ENCODE results near the gene SYNE2.
"Not testable (repeated sequence)": the region's sequence is repeated elsewhere in the genome, so short reads cannot be mapped to it uniquely, and the experiment has no call there.

The SYNE2 gene

GRCh38 chr14:63863004-63863403 lies 10.2 kb downstream of the SYNE2 start:
- no peak overlapping the region for H3K4me3 ChIP-seq (ENCODE audit: low read depth, low read length)
- DNase-seq (ENCODE audit: low read depth): no peak
- TF ChIP-seq, protein P1, sequence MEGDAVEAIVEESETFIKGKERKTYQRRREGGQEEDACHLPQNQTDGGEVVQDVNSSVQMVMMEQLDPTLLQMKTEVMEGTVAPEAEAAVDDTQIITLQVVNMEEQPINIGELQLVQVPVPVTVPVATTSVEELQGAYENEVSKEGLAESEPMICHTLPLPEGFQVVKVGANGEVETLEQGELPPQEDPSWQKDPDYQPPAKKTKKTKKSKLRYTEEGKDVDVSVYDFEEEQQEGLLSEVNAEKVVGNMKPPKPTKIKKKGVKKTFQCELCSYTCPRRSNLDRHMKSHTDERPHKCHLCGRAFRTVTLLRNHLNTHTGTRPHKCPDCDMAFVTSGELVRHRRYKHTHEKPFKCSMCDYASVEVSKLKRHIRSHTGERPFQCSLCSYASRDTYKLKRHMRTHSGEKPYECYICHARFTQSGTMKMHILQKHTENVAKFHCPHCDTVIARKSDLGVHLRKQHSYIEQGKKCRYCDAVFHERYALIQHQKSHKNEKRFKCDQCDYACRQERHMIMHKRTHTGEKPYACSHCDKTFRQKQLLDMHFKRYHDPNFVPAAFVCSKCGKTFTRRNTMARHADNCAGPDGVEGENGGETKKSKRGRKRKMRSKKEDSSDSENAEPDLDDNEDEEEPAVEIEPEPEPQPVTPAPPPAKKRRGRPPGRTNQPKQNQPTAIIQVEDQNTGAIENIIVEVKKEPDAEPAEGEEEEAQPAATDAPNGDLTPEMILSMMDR (IDR thresholded peaks at IDR 0.05; ENCODE audit: control insufficient read depth, extremely low read depth, insufficient read depth): no peak

GRCh38 chr14:63864775-63865174 lies 12.0 kb downstream of the SYNE2 start:
- peak overlapping the region; percentile 46 for H3K4me3 ChIP-seq (ENCODE audit: low read depth, low read length)
- not testable (repeated sequence) for DNase-seq (ENCODE audit: low read depth)

GRCh38 chr14:63867933-63868921 lies 15.4 kb downstream of the SYNE2 start:
- H3K4me3 ChIP-seq (ENCODE audit: low read depth, low read length): no peak overlapping the region
- TF ChIP-seq, protein P1 (IDR thresholded peaks at IDR 0.05; ENCODE audit: control insufficient read depth, extremely low read depth, insufficient read depth): no peak
- no peak for DNase-seq (ENCODE audit: low read depth)

GRCh38 chr14:63869940-63870752 lies 17.3 kb downstream of the SYNE2 start:
- not testable (repeated sequence) for H3K4me3 ChIP-seq (ENCODE audit: low read depth, low read length); DNase-seq (ENCODE audit: low read depth)

DNA sequence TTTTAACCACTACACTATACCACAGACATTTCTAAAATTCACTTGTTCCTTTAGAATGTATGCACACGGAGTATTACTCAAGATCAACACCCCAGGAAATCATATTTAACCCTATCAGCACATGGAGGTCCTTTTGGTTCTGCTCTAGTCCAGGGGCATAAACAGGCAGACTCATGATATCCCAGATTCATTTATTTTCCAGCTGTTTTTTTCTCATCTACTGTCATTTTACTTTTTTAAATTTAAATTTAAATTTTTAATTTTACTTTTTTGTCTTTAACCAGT lies 17.9 kb downstream of the SYNE2 start:
- not testable (repeated sequence) for DNase-seq (ENCODE audit: low read depth); H3K4me3 ChIP-seq (ENCODE audit: low read depth, low read length)

- TF ChIP-seq, protein P1 (IDR thresholded peaks at IDR 0.05; ENCODE audit: control insufficient read depth, extremely low read depth, insufficient read depth): no peak
- no peak overlapping the region for H3K4me3 ChIP-seq (ENCODE audit: low read depth, low read length)
- no peak for DNase-seq (ENCODE audit: low read depth)
These were observed 21.4 kb downstream of the SYNE2 start for GRCh38 chr14:63874223-63874622.

- TF ChIP-seq, protein P1 (IDR thresholded peaks at IDR 0.05; ENCODE audit: control insufficient read depth, extremely low read depth, insufficient read depth): no peak
- DNase-seq (ENCODE audit: low read depth): peak; percentile 41
These were observed 22.5 kb downstream of the SYNE2 start for GRCh38 chr14:63875311-63875710.

GRCh38 chr14:63877550-63877939 lies 24.7 kb downstream of the SYNE2 start:
- no peak overlapping the region for H3K4me3 ChIP-seq (ENCODE audit: low read depth, low read length)
- TF ChIP-seq, protein P1 (IDR thresholded peaks at IDR 0.05; ENCODE audit: control insufficient read depth, extremely low read depth, insufficient read depth): no peak
- no peak for DNase-seq (ENCODE audit: low read depth)

More at GRCh38 chr14:63875311-63875710, 22.5 kb downstream of the SYNE2 start:
- no peak overlapping the region for H3K4me3 ChIP-seq (ENCODE audit: low read depth, low read length)
